NCI-H2107 treated with DMSO at 0.1 percent for 48 hours (cell line): Measurements from ENCODE around the gene SERPINE3.

Source experiments
- DNase-seq: peaks from one replicate; lab custom pipeline; 2025; ENCODE audit not compliant: unreplicated experiment; lab: John Stamatoyannopoulos, UW

Gene SERPINE3

GRCh38 chr13:51339354-51339753, at the start of gene SERPINE3:
Gene SERPINE3, plus strand, starts transcription at chr13:51339691. Its CDS starts 1,401 bp downstream, at chr13:51341092.
- DNase-seq, result no peak

GRCh38 chr13:51291341-51291740, 48.1 kb upstream of the SERPINE3 start:
- no peak for DNase-seq

- DNase-seq, result no peak
Observed at GRCh38 chr13:51292000-51292565, 47.4 kb upstream of the SERPINE3 start.

GRCh38 chr13:51297556-51297955, 41.9 kb upstream of the SERPINE3 start:
- DNase-seq, result no peak

DNA sequence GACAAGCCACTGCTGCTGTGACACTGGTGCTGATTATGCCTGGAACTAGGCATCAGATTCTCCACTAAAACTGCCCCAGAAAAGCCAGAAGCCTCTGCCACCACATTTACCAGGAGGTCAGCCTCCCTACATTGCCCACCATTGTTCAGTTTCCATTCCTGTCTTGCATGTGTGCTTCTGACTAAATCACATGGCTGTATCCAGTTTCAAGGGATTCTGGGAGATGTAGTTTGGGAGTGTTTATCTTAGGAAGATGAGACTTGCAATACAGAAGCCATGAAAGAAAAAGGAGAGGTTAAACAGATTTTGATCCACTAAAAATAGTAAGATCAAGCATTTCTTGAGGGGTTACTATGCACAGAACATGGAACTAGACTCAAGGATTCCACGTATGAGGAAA, 40.7 kb upstream of the SERPINE3 start:
- DNase-seq, result no peak

DNA sequence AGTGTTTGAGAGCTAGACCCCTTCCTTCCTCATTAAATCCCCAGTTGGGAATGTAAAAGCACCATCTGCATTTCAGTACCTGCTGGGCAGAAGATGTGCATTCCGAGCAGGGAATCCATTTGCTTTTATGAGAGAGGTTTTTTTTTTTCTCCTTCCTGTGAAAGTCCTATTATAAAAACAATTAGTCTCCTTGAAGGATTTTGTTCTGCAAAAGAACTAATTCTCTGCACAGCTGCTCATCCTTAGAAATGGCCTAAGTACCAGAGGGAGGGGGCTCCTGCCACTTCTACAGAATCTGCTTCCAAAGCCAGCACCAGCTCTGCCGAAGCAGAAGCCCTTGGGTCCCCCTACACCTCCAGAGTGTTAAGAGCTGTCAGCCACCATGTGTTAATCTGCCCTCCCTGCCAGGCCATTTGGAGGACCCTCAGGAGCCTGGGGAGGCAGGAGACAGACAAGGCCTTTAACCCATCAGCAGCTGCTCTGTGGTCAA, 36.4 kb upstream of the SERPINE3 start:
- DNase-seq, result no peak

DNA sequence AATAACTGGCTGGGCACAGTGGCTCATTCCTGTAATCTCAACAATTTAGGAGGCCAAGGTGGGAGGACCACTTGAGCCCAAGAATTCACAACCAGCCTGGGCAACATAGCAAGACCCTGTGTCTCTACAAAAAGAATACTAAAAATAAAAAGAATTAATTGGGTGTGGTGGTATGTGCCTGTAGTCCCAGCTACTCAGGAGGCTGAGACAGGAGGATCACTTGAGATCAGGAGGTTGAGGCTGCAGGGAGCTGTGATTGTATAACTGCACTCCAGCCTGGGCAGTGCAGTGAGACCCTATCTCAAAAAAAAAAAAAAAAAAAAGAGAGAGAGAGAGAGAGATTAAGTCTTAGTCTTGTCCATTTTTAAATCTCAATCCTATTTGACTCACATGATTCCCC, 35.6 kb upstream of the SERPINE3 start:
- DNase-seq, result no peak

DNA sequence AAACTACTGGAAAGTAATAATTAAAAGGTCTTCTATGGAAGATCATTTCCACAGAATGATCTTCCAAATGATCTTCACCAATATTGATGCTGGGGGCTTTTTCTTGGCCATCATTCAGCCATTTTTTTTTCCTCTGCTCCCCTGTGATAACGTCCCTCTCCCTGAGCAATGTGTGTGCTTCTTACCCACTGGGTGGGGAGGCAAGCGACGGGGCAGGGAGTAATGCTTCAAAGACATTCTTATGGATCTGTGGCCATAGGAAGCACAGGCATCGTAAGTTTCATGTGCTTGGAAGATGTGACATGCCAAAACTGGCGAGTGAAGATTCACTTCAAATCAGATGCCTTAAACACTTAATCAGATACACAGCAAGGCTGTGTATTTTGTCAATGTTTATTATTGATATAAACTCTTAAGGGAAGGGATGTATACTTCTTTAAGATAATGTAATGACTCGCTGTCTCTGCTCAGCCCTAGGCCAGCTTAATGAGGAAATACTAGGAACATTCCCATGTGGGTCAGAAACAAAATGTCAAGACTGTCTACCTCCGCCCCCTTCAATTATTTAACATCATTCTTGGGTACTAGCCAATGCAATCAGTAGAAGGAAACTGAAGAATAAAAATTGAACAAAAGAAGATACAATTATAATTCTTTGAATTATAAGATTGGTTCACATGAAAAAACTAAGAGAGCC, 34.1 kb upstream of the SERPINE3 start:
- no peak for DNase-seq

DNA sequence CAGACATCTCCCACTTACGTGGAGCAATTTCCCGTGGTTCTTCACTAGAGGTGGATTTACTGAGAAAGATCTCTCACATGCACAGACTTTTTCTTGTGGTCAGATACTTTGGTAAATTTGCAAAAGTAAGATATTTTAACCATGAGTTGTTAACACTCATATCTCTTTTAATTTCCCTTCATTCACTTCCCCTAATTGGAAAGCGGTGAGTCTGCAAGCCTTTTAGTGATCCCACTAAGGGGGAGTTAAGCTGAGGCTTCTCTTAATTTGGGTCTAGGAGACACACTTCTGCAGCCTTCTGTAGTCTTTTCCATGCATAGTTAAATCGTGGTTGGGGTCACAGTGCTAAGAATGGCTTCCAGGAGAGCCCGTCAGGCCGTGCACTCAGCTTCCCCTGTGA, 30.7 kb upstream of the SERPINE3 start:
- no peak for DNase-seq

DNA sequence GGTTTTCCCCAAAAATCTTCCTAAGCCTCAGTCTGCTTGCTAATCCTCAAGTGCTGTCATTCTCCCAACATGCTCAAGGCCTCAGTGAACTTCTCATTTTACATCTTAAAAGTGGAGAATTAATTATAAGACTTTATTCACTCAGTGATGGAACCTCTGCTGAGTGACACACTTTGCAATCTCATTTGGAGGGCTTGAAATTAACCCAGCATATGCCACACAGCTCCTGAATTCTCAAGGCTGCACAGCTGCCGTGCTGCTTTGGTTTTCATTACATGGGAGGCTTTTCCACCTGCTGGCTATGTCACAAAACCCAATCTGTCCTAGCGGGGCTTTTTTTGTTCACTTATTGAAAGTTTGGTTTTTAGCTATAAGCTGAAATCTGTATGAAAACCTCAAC, 28.3 kb upstream of the SERPINE3 start:
- DNase-seq, result no peak

GRCh38 chr13:51311957-51312520, 27.5 kb upstream of the SERPINE3 start:
- DNase-seq, result no peak

- DNase-seq, result no peak
Observed at GRCh38 chr13:51313619-51314018, 25.9 kb upstream of the SERPINE3 start.

- no peak for DNase-seq
Observed at GRCh38 chr13:51317262-51317661, 22.2 kb upstream of the SERPINE3 start.

DNA sequence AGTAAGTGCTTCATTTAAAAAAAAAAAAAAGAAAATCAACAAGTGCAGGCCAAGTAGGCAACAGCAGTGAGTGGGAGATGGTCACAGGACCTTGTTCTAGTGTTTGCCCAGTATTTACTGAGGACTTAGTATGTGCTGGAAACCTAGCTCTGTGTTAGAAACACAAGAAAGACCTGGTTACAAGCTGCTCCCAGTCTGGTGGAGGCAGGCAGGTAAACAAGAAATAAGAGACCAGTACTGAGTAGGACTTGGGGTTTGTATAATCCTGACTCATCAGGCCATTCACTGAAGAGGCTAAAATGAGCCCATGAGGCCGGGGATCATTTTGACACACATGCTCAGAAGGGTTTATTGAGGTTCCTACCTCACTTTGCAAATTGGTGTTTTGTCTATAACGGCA, 21.5 kb upstream of the SERPINE3 start:
- DNase-seq, result no peak

GRCh38 chr13:51318876-51319275, 20.6 kb upstream of the SERPINE3 start:
- no peak for DNase-seq

- no peak for DNase-seq
Observed at GRCh38 chr13:51321836-51322235, 17.7 kb upstream of the SERPINE3 start.

DNA sequence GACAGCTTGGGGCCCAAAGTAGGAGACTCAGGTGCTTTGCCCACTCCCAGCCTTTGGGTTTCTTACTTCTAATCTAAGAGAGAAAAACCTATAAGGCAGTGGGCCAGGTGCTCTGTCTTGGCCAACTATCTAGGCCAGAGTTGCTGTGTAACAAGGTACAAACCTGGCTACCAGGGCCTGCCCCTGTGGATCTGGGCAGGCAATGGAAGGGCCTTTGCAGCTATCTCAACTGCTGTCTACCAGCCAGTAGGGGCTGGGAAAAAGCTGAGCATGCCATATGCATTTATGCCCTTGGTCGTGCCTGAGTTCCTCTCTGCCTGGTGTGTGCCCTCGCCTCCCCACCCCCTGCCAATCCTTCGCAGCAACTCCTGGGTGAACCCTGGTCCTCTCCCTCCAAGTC, 16.7 kb upstream of the SERPINE3 start:
- no peak for DNase-seq

GRCh38 chr13:51323824-51324511, 15.5 kb upstream of the SERPINE3 start:
- no peak for DNase-seq

GRCh38 chr13:51324714-51325420, 14.6 kb upstream of the SERPINE3 start:
- DNase-seq, result peak; percentile 17

DNA sequence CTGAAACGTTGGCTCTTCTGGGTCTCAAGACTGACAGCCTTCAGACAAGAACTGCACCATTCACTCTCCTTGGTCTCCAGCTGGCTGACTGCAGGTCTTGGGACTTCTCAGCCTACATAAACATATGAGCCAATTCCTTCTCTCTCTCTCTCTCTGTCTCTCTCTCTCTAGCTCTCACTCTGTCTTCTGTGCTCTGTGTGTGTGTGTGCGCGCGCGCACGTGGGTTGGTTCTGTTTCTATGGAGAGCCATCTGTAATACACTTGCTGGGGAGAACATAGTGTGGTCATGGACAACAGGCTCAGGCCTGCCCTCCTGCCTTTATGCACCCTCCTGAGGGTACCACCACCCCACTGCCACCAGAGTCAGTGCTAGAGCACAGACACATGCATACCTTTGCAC, 13.7 kb upstream of the SERPINE3 start:
- DNase-seq, result no peak

DNA sequence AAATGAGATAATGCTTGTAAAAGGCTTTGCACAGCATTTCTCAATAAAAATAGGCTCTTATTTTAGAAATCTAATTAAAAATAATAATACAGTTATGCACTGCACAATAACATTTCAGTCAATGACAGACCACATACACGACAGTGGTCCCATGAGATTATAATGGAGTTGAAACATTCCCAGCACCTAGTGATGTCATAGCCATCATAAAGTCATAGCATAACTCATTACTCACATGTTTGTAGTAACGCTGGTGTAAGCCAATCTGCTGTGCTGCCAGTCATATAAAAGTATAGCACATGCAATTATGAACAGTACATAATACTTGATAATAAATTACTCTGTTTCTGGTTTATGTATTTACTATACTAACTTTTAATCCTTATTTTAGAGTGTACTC, 12.7 kb upstream of the SERPINE3 start:
- DNase-seq, result no peak
